GM20000 (cell line): ENCODE measurements around the gene SYNE2.

Experiments used
- DNase-seq: peaks from one replicate; pipeline ENCODE4 v3.0.0; 2012; ENCODE audit warnings: low spot score
- CTCF ChIP-seq: IDR thresholded peaks from 2 replicates; pipeline ENCODE4 v1.5.1; 2012; ENCODE audit warnings: mild to moderate bottlenecking, control low read depth; ENCODE audit errors: extremely low read depth, missing control alignments

The SYNE2 gene

GRCh38 chr14:64272019-64272418, 419.2 kb downstream of the SYNE2 start:
- no peak for TF ChIP-seq CTCF
- no peak for DNase-seq
